SK-N-SH treated with all-trans-retinoic acid at 6 μM for 48 hours (cell line): ENCODE measurements around the gene CENPT.
"Not testable (repeated sequence)": the region's sequence is repeated elsewhere in the genome, so short reads cannot be mapped to it uniquely, and the experiment has no call there.

ENCODE experiments used
- ATAC-seq: fragments of 200-7000 bp; cut with Tn5 transposase; 3 replicates; pipeline ENCODE4 v1.9.1; 2020; ENCODE audit warnings: mild to moderate bottlenecking, moderate library complexity
- BACH2 ChIP-seq: fragments of 250-450 bp; sonication (Bioruptor Pico); IDR thresholded peaks from 2 replicates; pipeline ENCODE4 v1.9.0; 2021; ENCODE audit warnings: mild to moderate bottlenecking, borderline replicate concordance
- CSDC2 ChIP-seq: fragments of 250-450 bp; sonication (Bioruptor Pico); IDR thresholded peaks from 2 replicates; pipeline ENCODE4 v1.5.0; 2020; ENCODE audit warnings: mild to moderate bottlenecking, moderate library complexity
- CSRNP3 ChIP-seq: fragments of 250-450 bp; sonication (Bioruptor Pico); IDR thresholded peaks from 2 replicates; pipeline ENCODE4 v1.5.1; 2021; ENCODE audit warnings: mild to moderate bottlenecking, moderate library complexity
- GLIS3 ChIP-seq: fragments of 250-450 bp; sonication (Bioruptor Pico); IDR thresholded peaks from 2 replicates; pipeline ENCODE4 v1.5.0; 2020; ENCODE audit warnings: mild to moderate bottlenecking, moderate library complexity
- ISL1 ChIP-seq: fragments of 250-450 bp; sonication (Bioruptor Pico); IDR thresholded peaks from 2 replicates; pipeline ENCODE4 v2.1.2; 2022; ENCODE audit warnings: mild to moderate bottlenecking, moderate library complexity
- OSR1 ChIP-seq: fragments of 250-450 bp; sonication (Bioruptor Pico); IDR thresholded peaks from 2 replicates; pipeline ENCODE4 v1.8.0; 2022; ENCODE audit warnings: moderate library complexity, mild to moderate bottlenecking, inconsistent platforms
- PPARA ChIP-seq: fragments of 250-450 bp; sonication (Bioruptor Pico); IDR thresholded peaks from 2 replicates; pipeline ENCODE4 v1.5.0; 2020; ENCODE audit warnings: mild to moderate bottlenecking, borderline replicate concordance
- RARB ChIP-seq: fragments of 250-450 bp; sonication (Bioruptor Pico); IDR thresholded peaks from 2 replicates; pipeline ENCODE4 v1.8.0; 2021; ENCODE audit warnings: mild to moderate bottlenecking, moderate library complexity
- TCF4 ChIP-seq: fragments of 250-450 bp; sonication (Bioruptor Pico); IDR thresholded peaks from 2 replicates; pipeline ENCODE4 v1.8.0; 2021; ENCODE audit warnings: mild to moderate bottlenecking, moderate library complexity, borderline replicate concordance
- TOX ChIP-seq: fragments of 250-450 bp; sonication (Bioruptor Pico); IDR thresholded peaks from 2 replicates; pipeline ENCODE4 v1.8.0; 2021; ENCODE audit warnings: mild to moderate bottlenecking, moderate library complexity, borderline replicate concordance
- ZFP3 ChIP-seq: fragments of 250-450 bp; sonication (Bioruptor Pico); IDR thresholded peaks from 2 replicates; pipeline ENCODE4 v1.5.0; 2020; ENCODE audit warnings: mild to moderate bottlenecking, moderate library complexity
- ZFP30 ChIP-seq: fragments of 450-650 bp; formaldehyde crosslinking; IDR thresholded peaks from 2 replicates; pipeline ENCODE4 v1.5.0; 2022; ENCODE audit warnings: mild to moderate bottlenecking, moderate library complexity
- ZNF565 ChIP-seq: fragments of 450-650 bp; formaldehyde crosslinking; conservative IDR thresholded peaks from 2 replicates; pipeline ENCODE4 v1.5.0; 2020; ENCODE audit warnings: low read depth, mild to moderate bottlenecking, moderate library complexity
- ZNF70 ChIP-seq: fragments of 450-650 bp; formaldehyde crosslinking; IDR thresholded peaks from 2 replicates; pipeline ENCODE4 v1.5.0; 2020; ENCODE audit warnings: mild to moderate bottlenecking, moderate library complexity
- ZNF8 ChIP-seq: fragments of 450-650 bp; formaldehyde crosslinking; IDR thresholded peaks from 2 replicates; pipeline ENCODE4 v1.5.0; 2020; ENCODE audit warnings: mild to moderate bottlenecking, moderate library complexity
- TF ChIP-seq, protein P1 (sequence below): fragments of 250-450 bp; sonication (Bioruptor Pico); IDR thresholded peaks from 2 replicates; pipeline ENCODE4 v1.8.0; 2020; ENCODE audit warnings: mild to moderate bottlenecking, moderate library complexity, borderline replicate concordance
- TF ChIP-seq, protein P2 (sequence below): fragments of 250-450 bp; sonication (Bioruptor Pico); IDR thresholded peaks from 2 replicates; pipeline ENCODE4 v1.5.0; 2020; ENCODE audit warnings: mild to moderate bottlenecking, moderate library complexity

The CENPT gene

DNA sequence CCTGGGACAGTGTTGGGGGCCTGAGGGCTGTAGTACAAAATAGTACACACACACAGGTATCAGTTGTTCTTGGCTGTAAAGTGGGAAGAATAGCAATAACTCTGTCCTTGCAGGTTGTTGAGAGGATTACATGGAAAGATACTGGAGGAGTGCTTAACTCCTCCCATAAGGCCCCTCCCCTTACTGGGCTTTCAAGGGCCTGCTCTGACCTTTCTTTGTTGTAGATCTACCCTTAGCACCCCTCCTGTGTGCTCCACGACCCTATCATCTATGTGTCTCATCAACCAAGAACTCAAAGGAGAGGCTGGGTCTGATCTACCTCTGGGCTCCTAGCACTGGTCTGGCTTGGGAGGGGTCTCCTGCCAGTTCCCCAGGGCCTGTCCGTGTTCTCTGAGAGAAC, 17.1 kb upstream of the CENPT start:
- TF ChIP-seq ISL1, result no peak
- no peak for TF ChIP-seq ZFP3 (CRISPR knock-in tag)
- no peak for TF ChIP-seq TCF4 (CRISPR knock-in tag)
- TF ChIP-seq CSDC2 (CRISPR knock-in tag), result no peak
- TF ChIP-seq RARB (CRISPR knock-in tag), result no peak
- no peak for TF ChIP-seq CSRNP3 (CRISPR knock-in tag)
- no peak for TF ChIP-seq GLIS3 (CRISPR knock-in tag)
- no peak for ATAC-seq

DNA sequence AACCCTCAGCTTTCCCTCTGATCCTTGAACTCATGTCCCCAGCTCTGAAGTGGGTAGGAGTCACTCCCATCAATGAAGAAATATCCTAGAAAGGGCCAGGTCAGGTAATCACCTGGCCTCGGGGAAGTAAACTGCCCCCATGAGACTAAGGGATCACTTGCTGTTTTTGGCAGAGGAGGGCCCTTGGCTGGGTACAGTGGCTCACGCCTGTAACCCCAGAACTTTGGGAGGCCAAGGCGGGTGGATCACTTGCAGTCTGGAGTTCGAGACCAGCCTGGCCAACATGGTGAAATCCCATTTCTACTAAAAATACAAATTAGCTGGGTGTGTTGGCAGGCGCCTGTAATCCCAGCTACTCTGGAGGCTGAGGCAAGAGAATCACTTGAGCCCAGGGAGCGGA, 16.6 kb upstream of the CENPT start:
- ATAC-seq, result not testable (repeated sequence)

DNA sequence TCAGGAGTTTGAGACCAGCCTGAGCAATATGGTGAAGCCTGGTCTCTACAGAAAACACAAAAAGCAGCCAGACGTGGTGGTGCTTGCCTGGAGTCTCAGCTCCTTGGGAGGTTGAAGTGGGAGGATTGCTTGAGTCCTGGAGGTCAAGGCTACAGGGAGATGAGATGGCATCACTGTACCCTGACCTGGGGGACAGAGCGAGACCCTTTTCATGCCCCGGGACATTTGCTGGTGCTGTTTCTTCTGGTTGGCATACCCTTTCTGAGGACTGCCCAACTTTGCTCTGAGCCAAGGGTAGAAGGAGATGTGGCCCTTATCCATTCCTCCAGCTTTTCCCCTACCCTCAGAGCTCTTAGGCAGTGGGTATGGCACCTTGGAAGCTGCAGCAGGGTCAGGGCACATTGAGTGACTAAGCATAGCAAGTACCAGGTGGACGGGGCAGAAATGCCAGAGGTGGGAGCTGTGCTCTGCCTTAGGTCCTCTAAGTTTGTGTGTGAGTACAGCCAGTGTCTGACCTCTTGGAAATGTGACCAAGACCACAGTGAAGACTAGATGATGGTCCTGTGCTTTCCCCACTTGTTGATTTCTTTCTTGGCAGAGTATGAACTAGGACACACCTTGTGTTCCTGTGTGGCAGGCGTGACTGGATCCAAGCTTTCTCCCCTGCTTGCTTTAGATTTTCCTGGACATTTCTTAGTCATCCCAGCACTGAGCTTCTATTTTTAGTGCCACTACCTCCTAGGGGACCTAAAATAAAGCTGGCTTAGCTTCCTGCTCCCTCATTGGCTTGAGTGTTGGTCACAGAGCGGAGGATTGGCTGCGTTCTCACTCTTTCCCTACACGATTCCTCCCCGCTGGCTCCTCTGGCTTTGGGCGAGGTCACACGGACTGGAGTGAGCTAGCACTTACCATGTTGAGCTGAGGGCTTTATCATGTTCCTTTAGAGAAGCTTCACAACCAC, 15.4 kb upstream of the CENPT start:
- no peak for ATAC-seq
- TF ChIP-seq PPARA (no peak), ZFP30 (CRISPR knock-in tag) (no peak), CSRNP3 (CRISPR knock-in tag) (no peak), ZNF565 (CRISPR knock-in tag) (no peak), ZFP3 (CRISPR knock-in tag) (no peak), RARB (CRISPR knock-in tag) (no peak), BACH2 (no peak), ZNF70 (CRISPR knock-in tag) (no peak), OSR1 (no peak), TCF4 (CRISPR knock-in tag) (no peak), TOX (CRISPR knock-in tag) (no peak), ZNF8 (CRISPR knock-in tag) (no peak), GLIS3 (CRISPR knock-in tag) (no peak)
- TF ChIP-seq, protein P1, sequence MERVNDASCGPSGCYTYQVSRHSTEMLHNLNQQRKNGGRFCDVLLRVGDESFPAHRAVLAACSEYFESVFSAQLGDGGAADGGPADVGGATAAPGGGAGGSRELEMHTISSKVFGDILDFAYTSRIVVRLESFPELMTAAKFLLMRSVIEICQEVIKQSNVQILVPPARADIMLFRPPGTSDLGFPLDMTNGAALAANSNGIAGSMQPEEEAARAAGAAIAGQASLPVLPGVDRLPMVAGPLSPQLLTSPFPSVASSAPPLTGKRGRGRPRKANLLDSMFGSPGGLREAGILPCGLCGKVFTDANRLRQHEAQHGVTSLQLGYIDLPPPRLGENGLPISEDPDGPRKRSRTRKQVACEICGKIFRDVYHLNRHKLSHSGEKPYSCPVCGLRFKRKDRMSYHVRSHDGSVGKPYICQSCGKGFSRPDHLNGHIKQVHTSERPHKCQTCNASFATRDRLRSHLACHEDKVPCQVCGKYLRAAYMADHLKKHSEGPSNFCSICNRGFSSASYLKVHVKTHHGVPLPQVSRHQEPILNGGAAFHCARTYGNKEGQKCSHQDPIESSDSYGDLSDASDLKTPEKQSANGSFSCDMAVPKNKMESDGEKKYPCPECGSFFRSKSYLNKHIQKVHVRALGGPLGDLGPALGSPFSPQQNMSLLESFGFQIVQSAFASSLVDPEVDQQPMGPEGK (CRISPR knock-in tag), result no peak

DNA sequence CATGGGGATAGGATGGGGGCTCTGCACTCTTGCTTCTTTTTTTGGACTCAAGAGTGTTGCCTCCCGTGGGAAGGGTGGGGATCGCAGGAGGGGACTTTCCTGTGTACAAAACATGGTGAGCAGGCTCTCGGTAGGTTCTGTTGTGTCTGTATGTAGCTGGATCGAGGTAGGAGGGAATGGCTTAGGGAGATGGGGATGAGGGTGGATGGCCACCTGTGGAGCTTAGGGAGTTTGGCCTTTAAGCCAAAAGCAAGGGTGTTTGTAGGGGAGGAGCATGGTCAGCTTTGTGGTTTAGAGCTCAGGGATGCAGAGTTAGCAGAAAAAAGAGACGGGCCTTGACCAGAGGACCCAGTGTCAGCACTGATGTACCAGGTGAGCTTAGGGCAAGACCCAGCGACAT, 14.4 kb upstream of the CENPT start:
- TF ChIP-seq, protein P2, sequence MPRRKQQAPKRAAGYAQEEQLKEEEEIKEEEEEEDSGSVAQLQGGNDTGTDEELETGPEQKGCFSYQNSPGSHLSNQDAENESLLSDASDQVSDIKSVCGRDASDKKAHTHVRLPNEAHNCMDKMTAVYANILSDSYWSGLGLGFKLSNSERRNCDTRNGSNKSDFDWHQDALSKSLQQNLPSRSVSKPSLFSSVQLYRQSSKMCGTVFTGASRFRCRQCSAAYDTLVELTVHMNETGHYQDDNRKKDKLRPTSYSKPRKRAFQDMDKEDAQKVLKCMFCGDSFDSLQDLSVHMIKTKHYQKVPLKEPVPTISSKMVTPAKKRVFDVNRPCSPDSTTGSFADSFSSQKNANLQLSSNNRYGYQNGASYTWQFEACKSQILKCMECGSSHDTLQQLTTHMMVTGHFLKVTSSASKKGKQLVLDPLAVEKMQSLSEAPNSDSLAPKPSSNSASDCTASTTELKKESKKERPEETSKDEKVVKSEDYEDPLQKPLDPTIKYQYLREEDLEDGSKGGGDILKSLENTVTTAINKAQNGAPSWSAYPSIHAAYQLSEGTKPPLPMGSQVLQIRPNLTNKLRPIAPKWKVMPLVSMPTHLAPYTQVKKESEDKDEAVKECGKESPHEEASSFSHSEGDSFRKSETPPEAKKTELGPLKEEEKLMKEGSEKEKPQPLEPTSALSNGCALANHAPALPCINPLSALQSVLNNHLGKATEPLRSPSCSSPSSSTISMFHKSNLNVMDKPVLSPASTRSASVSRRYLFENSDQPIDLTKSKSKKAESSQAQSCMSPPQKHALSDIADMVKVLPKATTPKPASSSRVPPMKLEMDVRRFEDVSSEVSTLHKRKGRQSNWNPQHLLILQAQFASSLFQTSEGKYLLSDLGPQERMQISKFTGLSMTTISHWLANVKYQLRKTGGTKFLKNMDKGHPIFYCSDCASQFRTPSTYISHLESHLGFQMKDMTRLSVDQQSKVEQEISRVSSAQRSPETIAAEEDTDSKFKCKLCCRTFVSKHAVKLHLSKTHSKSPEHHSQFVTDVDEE, result no peak
- TF ChIP-seq TOX (CRISPR knock-in tag), result no peak
- ATAC-seq, result no peak
